SH-SY5Y (cell line): ENCODE data around the gene EEFSEC.

Experiments used
- GATA2 ChIP-seq: IDR thresholded peaks from 2 replicates; pipeline ENCODE4 v1.6.1; 2011; ENCODE audit warnings: mild to moderate bottlenecking, low read depth, low read length
- GATA3 ChIP-seq: IDR thresholded peaks from 2 replicates; pipeline ENCODE4 v1.6.1; 2011; ENCODE audit warnings: low read depth, mild to moderate bottlenecking, low read length, moderate library complexity

DNA sequence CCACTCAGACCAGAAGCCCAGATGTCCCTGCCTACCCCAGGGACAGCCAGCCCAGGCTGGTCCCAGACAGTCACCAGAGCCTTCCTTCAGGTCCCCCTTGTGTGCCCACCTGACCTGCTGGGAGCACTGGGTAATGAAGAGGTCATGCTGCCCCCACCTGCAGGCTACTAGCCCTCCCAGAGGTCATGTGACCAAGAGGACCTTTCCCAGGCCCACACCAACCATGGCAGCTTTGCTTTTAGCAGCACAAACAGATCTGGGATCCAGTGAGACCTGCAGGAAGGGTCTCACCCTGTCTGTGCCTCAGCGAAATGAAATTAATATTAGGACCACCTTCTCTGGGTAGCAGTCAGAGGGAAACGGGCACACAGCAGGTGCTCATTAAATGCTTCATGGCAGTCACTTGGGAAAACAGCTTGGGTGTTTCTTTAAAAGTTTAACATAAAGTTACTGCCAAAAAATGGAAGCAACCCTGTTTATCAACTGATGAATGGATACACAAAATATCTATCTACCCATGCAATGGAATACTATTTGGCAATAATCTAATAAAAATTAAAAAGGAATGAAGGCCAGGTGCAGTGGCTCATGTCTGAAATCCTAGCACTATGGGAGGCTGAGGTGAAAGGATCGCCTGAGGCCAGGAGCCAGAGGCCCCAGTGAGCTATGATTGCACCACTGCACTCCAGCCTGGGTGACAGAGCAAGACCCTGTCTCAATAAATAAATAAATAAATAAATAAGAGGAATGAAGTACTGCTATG is 269.7 kb downstream of the EEFSEC start:
- TF ChIP-seq GATA3 (no peak), GATA2 (no peak)
